Liver (tissue), 9 donors: ENCODE results near the gene RXRB. TPM values are rescaled to one million over a fixed set of nuclear protein-coding genes. Genes with fewer than 3 reads are reported as not detected.
A peak's percentile ranks its signal among the peaks of the same experiment; 100 is the strongest.

Source experiments
- DNase-seq: peaks from one replicate; pipeline ENCODE4 v3.0.0-alpha.2; 2017; ENCODE audit warnings: low spot score
- H3K27ac ChIP-seq, 2 donors: one replicate each; pipeline ENCODE4 v1.7.0; 2013; ENCODE audit warnings: inconsistent platforms in 2 of 2, low read length in 2 of 2, control low read depth in 1 of 2, low read depth in 1 of 2, mild to moderate bottlenecking in 1 of 2
- H3K27me3 ChIP-seq, 4 donors: one replicate each; pipeline versions ENCODE4 v1.6.1 to v1.7.0; 2013; ENCODE audit warnings: low read length in 3 of 4, inconsistent platforms in 1 of 4, mild to moderate bottlenecking in 1 of 4, moderate library complexity in 1 of 4; ENCODE audit not compliant: control insufficient read depth in 4 of 4, insufficient read depth in 4 of 4
- H3K36me3 ChIP-seq, 4 donors: one replicate each; pipeline versions ENCODE4 v1.6.1 to v1.7.0; 2013; ENCODE audit warnings: low read length in 3 of 4, mild to moderate bottlenecking in 3 of 4, low read depth in 1 of 4, moderate library complexity in 1 of 4; ENCODE audit not compliant: control insufficient read depth in 4 of 4, insufficient read depth in 3 of 4
- H3K4me1 ChIP-seq, 4 donors: one replicate each; pipeline versions ENCODE4 v1.6.1 to v1.7.0; 2013; ENCODE audit warnings: low read length in 3 of 4, mild to moderate bottlenecking in 3 of 4, moderate library complexity in 1 of 4; ENCODE audit not compliant: control insufficient read depth in 4 of 4, insufficient read depth in 4 of 4
- H3K4me3 ChIP-seq, 3 donors: one replicate each; pipeline versions ENCODE4 v1.6.1 to v1.7.0; 2013; ENCODE audit warnings: low read length in 3 of 3, control low read depth in 1 of 3, low read depth in 1 of 3, mild to moderate bottlenecking in 1 of 3
- H3K9ac ChIP-seq, 2 donors: one replicate each; pipeline ENCODE4 v1.7.0; 2013; ENCODE audit warnings: low read length in 2 of 2, mild to moderate bottlenecking in 2 of 2, moderate library complexity in 2 of 2, control low read depth in 1 of 2, low read depth in 1 of 2
- H3K9me3 ChIP-seq, 4 donors: one replicate each; pipeline versions ENCODE4 v1.6.1 to v1.7.0; 2013; ENCODE audit warnings: low read length in 3 of 4; ENCODE audit not compliant: control insufficient read depth in 4 of 4
- ATF3 ChIP-seq: IDR thresholded peaks from 2 replicates; pipeline ENCODE4 v1.6.1; 2016; ENCODE audit warnings: antibody characterized with exemption
- CTCF ChIP-seq: fragments of 150-350 bp; IDR thresholded peaks from 2 replicates; pipeline ENCODE4 v1.5.1; 2017; ENCODE audit warnings: improper control_type of control experiment, low read depth, low read length; ENCODE audit not compliant: missing input control
- EGR1 ChIP-seq, 2 donors: IDR thresholded peaks; 2 replicates each; pipeline ENCODE4 v1.6.1; 2016 to 2018; ENCODE audit warnings: antibody characterized with exemption in 2 of 2, low read depth in 2 of 2
- FOXA2 ChIP-seq: IDR thresholded peaks from 2 replicates; pipeline ENCODE4 v1.6.1; 2016; ENCODE audit warnings: antibody characterized with exemption
- GABPA ChIP-seq, 2 donors: IDR thresholded peaks in 1 of 2; conservative IDR thresholded peaks in 1 of 2; 2 replicates each; pipeline ENCODE4 v1.6.1; 2016; ENCODE audit warnings: antibody characterized with exemption in 2 of 2, mild to moderate bottlenecking in 1 of 2, moderate library complexity in 1 of 2
- HNF4A ChIP-seq, 2 donors: conservative IDR thresholded peaks; 2 replicates each; pipeline ENCODE4 v1.6.1; 2016; ENCODE audit warnings: antibody characterized with exemption in 2 of 2, mild to moderate bottlenecking in 2 of 2
- MAX ChIP-seq: IDR thresholded peaks from 2 replicates; pipeline ENCODE4 v1.6.1; 2016; ENCODE audit warnings: antibody characterized with exemption
- NR2F2 ChIP-seq: IDR thresholded peaks from 2 replicates; pipeline ENCODE4 v1.6.1; 2016; ENCODE audit warnings: antibody characterized with exemption
- RAD21 ChIP-seq, 2 donors: IDR thresholded peaks; 2 replicates each; pipeline ENCODE4 v1.6.1; 2016; ENCODE audit warnings: antibody characterized with exemption in 2 of 2, mild to moderate bottlenecking in 2 of 2
- RXRA ChIP-seq, 2 donors: IDR thresholded peaks; 2 replicates each; pipeline ENCODE4 v1.6.1; 2017 to 2018; ENCODE audit warnings: antibody characterized with exemption in 2 of 2, mild to moderate bottlenecking in 1 of 2
- SP1 ChIP-seq: IDR thresholded peaks from 2 replicates; pipeline ENCODE4 v1.6.1; 2018; ENCODE audit warnings: antibody characterized with exemption, mild to moderate bottlenecking
- TAF1 ChIP-seq: conservative IDR thresholded peaks from 2 replicates; pipeline ENCODE4 v1.6.1; 2016; ENCODE audit warnings: antibody characterized with exemption, mild to moderate bottlenecking
- WGBS: extraction: QIAGEN DNeasy Blood & Tissue Kit; methylation state at CpG from one replicate; pipeline ENCODE4 v1.1.7; 2013; 5-methylcytosine and 5-hydroxymethylcytosine counted together
- polyA plus RNA-seq, 2 donors: library from polyadenylated mRNA; stranded (reverse) in 1 of 2; unstranded in 1 of 2; fragments of 200-250 nt in 1 of 2; fragments of >200 nt in 1 of 2; fragmentation: Nextera tagmentation in 1 of 2; extraction: Ambion mirVana in 1 of 2; gene quantifications; one replicate each; pipeline versions ENCODE4 v1.2.1 to v1.2.3, GENCODE V29; 2013 to 2015
- total RNA-seq, 2 donors: library from RNA; depleted of rRNA; stranded (reverse); fragments of >200 nt; gene quantifications; one replicate each; pipeline ENCODE4 v1.2.3, GENCODE V29; 2014
- donor health status: healthy.
- donor health status: healthy.
- donor health status: healthy.
- donor health status: healthy.
- donor health status: healthy.

Gene RXRB
- total and polyA plus RNA-seq, 4 donors, result 7.7 to 19.4 (median 11.7) TPM

- peaks cover 0 to 17% (median 7%) of the 10 kb centered on the region in 4 donors for H3K36me3 ChIP-seq
- H3K9ac ChIP-seq, result no peak overlapping the region
- no peaks in the 10 kb centered on the region for H3K9me3 ChIP-seq
- H3K4me1 ChIP-seq, result peaks cover 0 to 22% (median 16%) of the 10 kb centered on the region in 4 donors
- 8% methylated on average over 6 of the region's 6 CpGs for WGBS
- no peak for TF ChIP-seq TAF1
- no peak for TF ChIP-seq GABPA (IDR thresholded peaks at IDR 0.05 in 1 of 2, conservative IDR thresholded peaks at IDR 0.05 in 1 of 2)
- no peak for TF ChIP-seq RAD21 (IDR thresholded peaks at IDR 0.05)
- TF ChIP-seq NR2F2, result no peak
- TF ChIP-seq MAX, result no peak
- TF ChIP-seq EGR1 (IDR thresholded peaks at IDR 0.05; ENCODE audit: low read depth in 2 of 2), result no peak
- TF ChIP-seq ATF3, result no peak
- no peak for TF ChIP-seq CTCF
- no peak for TF ChIP-seq HNF4A (conservative IDR thresholded peaks at IDR 0.05)
- H3K27ac ChIP-seq, result no peak overlapping the region
- H3K27me3 ChIP-seq, result no peaks in the 10 kb centered on the region
- peak overlapping the region in 1 of 3 donors; percentile 31 for H3K4me3 ChIP-seq
- no peak for DNase-seq
Measured at GRCh38 chr6:33212857-33213165, 12.3 kb upstream of the RXRB start.

GRCh38 chr6:33211666-33212422, 11.4 kb upstream of the RXRB start:
- H3K4me1 ChIP-seq, result peaks cover 3 to 25% (median 16%) of the 10 kb centered on the region in 4 donors
- TF ChIP-seq ATF3 (no peak), GABPA (IDR thresholded peaks at IDR 0.05 in 1 of 2, conservative IDR thresholded peaks at IDR 0.05 in 1 of 2) (no peak), SP1 (no peak), CTCF (no peak), FOXA2 (no peak), NR2F2 (no peak), RXRA (IDR thresholded peaks at IDR 0.05) (no peak)

More at GRCh38 chr6:33211666-33212422, 11.4 kb upstream of the RXRB start:
- 91% methylated on average over 18 of the region's 18 CpGs for WGBS
- H3K4me3 ChIP-seq, result no peak overlapping the region
- no peaks in the 10 kb centered on the region for H3K9me3 ChIP-seq
- H3K27me3 ChIP-seq, result no peaks in the 10 kb centered on the region
- no peak overlapping the region for H3K9ac ChIP-seq
- H3K27ac ChIP-seq, result no peak overlapping the region
- DNase-seq, result no peak
- peaks cover 0 to 17% (median 7%) of the 10 kb centered on the region in 4 donors for H3K36me3 ChIP-seq
